Measurements from ENCODE around the gene PIP5K1B.

PIP5K1B gene

DNA sequence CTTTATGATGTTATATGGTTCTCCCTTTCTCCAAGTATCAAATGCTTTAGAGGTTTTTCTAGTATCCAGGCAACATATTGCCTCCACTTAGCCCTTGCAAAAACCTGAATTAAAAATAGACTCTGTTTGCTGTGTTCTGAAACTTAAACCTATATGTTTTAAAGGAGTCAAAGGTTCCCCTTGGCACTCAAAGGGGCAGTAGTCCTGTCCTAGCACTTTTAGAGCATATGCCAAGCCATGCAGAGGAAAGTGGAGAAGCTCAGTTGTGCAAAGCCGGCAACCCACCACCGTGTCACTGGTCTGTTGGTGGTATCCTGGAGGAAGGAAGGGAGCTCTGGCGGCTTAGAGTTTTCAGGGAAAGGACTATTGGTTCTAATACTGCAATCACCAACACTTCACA is 154.3 kb downstream of the PIP5K1B start:
- no peak for DNase-seq (ENCODE audit: low spot score)

DNA sequence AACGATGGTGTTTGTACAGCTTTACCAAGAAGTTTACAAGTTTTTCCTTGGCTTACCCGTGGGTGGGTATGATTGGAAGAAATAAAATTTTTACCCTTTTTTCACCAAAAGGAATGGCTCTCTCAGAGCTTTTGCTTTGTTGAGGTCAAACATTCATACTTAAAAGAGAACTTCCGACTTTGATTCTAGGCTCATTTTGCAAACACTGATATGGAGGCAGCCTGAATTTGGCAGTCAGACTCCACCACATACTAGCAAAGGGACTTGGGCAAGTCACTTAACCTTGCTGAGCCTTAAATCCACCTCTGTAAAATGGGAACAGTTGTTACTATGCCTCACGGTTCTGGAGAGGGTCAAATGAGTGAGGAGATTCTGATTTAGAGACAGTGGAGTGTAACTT is 155.4 kb downstream of the PIP5K1B start:
- no peak for DNase-seq (ENCODE audit: low spot score)

DNA sequence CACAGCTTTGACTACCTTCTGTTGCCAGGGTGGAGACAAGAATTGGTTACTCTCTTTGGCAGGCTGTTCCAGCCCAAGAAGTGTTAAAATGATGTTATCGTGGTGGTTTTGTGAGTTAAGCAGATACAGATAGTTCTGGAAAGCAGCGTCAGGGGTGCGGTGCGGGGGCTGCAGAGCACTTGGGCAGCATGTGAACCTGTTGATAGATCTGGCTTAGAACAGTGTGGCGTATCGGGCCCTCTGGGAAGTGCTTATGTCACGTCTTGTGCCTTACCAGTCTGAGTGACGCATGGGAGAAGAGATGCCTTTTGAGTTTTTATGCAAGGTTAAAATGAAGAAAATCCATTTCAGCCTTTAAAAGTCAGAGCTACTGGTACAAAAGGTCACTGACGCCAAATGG is 156.4 kb downstream of the PIP5K1B start:
- no peak for DNase-seq (ENCODE audit: low spot score)

DNA sequence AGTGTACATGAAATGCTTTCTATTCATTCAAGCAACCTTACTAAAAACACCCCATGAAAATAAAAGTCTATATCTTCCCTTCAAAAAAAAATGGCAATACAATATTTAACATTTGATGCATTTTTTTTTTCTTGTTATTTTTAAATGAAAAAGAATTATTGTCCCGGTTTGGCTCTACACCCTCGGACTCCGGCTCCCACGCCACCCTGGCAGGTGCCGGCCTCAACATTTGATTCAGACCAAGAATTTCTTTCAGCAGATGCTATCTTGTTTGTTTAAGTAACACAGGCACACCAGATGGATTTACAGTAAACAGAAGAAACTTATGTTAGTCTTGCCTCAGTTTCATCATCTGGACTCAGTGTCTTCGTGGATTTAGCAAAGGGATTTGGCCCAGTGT is 162.0 kb downstream of the PIP5K1B start:
- DNase-seq (ENCODE audit: low spot score): no peak

DNA sequence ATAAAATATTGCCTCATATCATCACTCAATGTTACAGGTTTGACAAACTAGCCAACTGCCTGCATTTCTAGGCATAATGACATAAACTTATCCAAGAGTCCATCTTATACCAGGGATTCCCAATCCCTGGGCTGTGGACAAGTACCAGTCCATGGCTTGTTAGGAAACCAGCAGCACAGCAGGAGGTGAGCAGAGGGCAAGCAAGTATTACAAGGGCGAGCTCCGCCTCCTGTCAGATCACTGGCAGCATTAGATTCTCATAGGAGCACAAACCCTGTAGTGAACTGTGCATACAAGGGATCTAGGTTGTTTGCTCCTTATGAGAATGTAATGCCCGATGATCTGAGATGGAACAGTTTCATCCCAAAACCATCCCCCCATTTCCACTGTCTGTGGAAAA is 164.0 kb downstream of the PIP5K1B start:
- DNase-seq (ENCODE audit: low spot score): no peak

DNA sequence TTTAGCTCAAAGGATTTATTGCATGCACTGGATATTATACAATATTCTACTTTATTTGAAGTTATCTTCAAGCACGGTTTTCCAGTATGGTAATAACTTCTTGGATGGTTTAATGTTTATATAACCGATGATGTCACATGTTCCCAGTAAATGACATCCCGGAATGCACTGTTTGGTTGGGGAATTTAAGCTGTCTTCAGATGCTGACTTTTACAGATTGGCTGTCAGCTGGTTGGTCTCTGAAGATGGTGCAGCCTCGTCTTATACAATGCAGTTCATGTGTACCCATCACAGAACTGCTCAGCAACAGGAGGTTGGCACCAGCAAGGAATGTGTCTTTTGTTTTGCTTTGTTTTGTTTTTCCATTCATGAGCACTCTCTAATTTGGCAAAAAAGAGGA is 165.0 kb downstream of the PIP5K1B start:
- DNase-seq (ENCODE audit: low spot score): no peak

DNA sequence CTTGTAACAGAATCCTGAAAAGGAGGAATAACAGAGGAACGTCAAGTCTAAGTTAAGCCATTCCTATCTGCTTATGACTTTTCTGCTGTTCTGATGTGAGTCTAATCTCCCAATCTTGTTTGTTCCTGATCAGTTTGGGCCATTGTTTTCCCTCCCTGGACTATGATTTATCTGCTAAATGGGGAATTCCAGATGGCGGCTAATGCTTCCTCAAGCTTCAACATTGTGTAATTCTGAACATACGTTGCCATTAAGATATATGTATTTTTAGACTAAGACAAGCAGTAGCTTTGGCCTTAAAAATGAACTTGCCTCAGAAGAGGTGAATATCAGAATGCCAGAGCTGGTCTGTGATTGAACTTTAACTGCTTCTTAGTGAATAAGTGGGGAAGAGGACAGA is 166.2 kb downstream of the PIP5K1B start:
- no peak for DNase-seq (ENCODE audit: low spot score)

DNA sequence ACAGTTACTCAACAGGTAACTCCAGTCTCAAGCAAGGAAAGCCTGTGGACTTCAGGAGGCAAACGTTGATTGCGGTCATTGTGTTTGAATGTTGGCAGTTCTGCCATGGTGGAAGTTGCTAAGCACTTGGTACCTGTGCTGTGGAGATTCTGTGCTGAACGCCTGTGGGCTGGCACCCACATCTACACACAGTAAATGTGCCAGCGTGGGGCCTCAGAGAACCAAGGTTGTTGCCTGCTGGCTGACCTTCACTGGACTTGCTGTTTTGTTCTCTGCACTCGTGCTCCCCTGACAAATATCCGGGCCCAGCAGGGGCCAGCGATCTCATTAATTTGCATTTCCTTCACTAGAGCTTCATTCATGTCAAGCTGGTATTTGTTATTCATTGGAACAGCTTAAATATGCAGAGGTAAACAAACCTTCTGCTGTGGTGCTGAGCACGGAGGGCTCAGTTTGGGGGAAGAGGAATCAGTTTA is 167.0 kb downstream of the PIP5K1B start:
- DNase-seq (ENCODE audit: low spot score): no peak

DNA sequence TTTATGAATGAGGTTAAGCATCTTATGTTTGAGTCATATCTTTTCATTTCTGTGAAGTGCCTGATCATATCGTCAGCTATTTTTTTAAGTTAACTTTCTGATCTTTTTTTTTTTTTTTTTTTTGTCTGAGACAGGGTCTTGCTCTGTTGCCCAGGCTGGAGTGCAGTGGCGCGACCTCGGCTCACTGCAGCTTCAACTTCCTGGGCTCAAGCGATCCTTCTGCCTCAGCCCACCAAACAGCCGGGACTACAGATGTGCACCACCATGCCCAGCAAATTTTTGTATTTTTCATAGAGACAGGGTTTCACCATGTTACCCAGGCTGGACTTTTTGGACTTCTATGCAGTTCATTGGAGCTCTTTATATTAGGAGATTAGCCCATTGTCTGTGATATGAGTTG is 168.1 kb downstream of the PIP5K1B start:
- DNase-seq (ENCODE audit: low spot score): no peak

DNA sequence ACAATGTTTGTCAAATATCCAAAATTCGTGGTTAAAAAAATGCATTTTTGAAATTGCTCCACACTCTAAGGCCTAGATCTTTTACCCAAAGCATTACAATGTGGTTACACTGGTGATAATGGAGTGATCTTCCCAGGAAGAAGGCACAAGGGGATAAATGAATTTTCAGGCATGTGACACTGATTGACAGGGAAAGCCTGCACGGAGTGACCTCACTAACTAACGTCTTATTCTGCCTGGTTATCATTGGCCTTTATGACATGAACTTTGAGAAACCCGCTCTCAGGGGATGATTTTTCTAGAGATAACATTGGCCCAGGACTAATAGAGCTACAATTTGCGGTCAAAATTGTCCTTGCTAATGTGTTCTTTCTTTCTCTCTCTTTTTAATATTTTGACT is 171.2 kb downstream of the PIP5K1B start:
- DNase-seq (ENCODE audit: low spot score): no peak

DNA sequence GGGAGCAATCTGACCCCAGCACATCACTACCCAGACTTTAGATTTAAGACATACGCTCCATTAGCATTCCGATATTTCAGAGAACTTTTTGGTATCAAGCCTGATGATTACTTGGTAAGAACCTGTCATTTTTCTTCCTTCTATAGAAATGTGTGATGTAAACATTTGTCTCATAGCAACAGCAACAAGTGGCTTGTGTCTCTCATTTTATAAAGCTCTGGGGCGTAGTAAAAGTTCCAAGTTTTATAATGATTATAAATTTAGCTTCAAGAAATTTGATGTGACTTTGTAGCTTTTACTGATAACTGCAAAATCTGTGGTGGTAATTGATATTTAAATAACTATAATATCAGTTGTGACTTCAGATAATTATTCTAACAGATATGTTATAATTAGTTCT is 171.6 kb downstream of the PIP5K1B start:
- DNase-seq (ENCODE audit: low spot score): no peak

DNA sequence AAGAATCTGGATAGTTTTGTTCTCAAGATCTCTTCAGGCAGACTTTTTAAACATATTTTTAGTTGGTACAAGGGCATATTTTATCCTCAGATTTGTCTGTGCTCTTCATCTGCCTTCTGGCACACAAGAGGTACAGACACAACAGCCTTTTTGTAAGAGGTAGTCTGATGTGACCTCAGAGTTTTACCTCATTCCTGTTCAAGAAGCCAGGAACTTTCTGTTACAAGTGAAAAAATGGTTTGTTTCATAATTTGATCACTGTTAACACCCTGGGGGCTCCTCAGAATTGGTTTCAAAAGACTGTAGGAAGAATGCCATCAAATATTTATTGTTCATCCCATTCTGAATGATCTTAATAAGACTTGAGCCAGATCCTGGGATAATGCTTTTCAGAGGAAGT is 172.2 kb downstream of the PIP5K1B start:
- no peak for DNase-seq (ENCODE audit: low spot score)

DNA sequence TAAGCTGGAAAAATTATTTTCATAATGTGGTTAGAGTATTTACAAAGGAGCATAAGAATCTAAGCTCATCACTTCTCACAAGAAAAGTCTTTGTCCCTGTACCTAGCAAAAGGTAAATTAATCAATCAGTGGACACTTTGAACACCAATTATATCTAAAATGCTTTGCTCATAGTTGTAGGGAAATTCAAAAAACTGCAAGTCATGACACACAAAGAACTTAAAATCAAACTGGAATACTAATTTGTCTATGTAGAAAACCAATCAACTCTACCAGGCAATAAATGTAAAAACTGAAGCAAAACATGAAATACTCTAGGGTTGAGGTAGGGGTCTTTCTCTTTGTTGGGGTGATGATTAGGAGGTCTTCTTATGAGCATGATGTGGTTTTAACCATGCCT is 173.4 kb downstream of the PIP5K1B start:
- DNase-seq (ENCODE audit: low spot score): no peak

DNA sequence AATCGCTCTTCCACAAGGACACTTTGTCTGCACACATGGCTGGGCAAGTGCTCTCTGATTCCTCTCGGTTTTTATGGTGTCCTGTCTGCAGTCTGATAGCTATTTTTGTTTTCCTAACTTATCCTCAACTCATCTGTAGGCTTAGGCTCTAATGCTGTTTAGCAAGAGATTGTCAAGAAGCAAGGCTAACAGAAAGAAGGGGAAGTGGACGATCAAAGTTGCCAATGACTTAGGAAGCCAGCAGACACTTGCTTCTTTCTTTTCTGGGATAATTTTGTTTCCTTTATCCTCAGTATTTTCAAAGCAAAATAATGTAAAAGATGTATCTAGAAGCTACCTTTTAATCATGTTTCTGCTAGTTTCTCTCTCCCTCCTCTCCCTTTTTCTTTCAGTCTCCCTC is 178.2 kb downstream of the PIP5K1B start:
- no peak for DNase-seq (ENCODE audit: low spot score)

DNA sequence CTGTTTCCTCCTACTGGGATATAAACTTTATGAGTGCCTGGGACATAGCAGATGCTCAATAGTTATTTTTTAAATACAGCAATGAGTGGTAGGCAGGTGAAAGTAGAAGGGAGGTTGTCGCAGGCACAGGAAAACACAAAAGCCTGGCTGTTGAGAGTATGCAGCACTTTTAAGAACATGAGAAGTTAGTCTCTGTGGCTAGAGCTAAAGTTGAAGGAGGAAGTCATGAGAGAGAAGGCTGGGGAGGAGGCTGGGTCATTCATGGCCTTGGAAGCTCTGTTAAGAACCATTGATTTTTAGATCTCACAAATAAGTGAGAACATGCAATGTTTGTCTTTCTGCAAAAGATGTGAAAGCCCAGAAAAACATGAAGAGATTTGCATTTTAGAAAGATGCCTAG is 182.2 kb downstream of the PIP5K1B start:
- DNase-seq (ENCODE audit: low spot score): peak; percentile 11

DNA sequence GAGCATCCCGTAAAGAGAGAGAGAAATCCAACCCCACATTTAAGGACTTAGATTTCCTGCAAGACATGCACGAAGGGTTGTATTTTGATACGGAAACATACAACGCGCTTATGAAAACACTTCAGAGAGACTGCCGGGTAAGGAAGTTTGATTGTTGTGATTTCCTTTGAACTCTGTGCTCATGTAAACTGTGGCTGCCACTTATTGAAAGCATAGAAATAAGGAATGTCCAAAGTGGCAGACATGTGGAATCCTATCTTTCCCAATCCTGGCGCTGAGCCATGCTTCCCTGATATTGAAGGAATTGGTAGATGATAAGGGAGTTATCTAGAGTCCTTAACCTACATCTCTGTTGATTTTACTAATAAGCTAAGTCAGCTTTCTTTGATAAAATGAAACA is 189.5 kb downstream of the PIP5K1B start:
- peak; percentile 25 for DNase-seq (ENCODE audit: low spot score)

DNA sequence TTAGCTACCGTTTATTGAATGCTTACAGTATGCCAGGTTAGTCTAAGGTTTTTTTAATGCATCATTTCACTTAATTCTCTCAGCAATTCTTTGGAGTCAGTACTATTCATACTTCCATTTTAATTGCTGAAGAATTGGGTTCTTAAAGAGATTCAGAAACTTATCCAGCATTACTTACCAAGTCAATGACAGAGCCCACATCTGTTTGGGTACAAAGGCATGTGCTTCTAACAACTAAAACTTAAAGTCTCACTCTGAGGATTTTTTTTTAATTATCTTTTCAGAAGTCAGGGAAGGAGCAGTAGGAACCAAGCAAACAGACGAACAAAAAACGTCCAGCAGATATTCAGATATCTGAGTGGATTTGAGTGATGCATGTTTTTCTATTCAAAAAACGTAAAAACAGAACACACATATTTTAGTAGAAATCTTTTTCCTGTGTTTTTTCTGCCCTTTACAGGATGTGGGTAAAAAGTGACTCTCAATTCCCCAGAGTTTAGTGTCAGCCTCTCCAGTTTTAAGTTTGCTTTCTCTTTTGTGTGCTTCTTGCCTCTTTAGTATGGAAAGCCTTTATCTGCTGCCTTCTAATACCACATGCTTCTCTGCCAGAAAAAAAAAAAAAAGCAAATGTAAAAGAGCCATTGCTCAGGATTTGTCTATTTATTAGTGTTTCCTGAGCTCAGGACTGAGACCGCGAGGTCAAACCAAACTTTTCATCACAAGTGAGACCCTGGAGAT is 190.9 kb downstream of the PIP5K1B start:
- DNase-seq (ENCODE audit: low spot score): peak; percentile 54

DNA sequence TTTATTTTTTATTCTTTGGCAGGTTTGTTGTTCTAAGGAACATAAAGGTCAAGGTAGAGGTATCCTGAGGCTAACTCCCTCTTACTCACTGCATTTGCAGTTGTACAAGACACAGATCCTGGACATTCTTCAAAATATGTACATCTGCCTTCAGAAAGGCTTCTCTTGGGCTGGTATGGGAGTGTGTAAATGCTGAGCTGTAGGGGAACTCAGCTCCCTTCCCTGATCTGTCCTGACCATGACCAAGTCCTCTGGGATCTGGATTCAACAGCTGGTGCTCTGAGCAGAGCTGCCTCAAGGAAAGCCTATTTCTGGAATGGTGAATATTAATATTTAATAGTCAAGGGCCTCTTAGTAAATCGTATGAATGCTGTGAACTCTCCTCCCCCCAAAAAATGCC is 191.4 kb downstream of the PIP5K1B start:
- no peak for DNase-seq (ENCODE audit: low spot score)

DNA sequence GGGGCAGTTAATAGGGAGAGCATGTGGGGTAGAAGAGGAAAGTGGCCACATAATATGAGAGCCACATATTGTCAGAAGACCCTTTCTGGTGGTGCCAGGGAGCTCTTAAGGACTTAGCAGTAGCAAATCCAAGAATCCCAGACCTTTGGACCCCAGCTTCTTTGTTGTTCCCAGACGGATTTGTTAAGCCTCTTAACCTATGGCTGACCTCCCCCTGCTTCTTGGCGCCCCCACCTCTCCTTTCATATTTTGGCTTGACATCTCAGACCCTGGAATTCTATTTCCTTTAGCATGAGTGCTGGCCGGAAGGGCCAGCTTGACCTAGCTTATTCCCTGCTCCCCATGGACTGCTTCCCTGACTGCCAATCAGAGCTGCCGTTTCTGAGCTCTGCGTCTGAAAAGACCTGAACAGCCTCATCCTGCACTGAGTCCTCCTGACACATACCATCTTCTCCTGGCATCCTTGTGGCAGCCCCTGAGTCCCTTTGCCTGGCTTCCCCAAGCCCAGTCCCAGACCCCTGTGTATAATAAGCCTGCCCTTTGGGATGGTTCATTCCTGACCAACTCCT is 192.6 kb downstream of the PIP5K1B start:
- no peak for DNase-seq (ENCODE audit: low spot score)

DNA sequence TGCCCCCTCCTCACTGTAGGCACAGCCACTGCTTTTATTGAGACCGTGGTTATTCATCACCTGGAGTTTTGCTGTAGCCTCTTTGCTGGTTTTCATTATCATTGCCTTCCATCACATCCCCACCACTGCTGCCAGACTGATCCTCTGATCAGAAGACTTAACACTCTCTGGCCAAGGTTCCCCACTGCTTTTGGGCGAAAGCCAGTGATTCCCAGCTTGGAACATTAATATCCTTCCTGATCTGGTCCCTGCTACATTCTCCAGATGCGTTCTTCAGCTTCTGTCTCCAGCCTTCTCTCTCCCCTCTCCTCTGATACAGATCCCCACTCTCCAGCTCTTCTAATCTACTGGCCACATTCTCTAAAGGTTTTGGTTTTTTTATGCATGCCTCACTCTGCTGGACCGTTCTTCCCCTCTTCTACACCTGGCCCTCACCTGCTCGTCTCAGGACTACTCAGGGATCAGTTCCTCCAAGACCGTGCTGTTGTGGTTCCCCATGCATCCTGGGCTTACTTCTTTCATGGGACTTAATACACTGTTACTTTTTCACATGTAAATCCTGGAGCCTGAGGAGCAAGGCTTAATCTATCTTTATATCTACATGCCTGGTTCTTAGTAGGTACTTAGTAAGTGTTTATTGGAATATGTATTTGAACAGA is 193.9 kb downstream of the PIP5K1B start:
- no peak for DNase-seq (ENCODE audit: low spot score)

DNA sequence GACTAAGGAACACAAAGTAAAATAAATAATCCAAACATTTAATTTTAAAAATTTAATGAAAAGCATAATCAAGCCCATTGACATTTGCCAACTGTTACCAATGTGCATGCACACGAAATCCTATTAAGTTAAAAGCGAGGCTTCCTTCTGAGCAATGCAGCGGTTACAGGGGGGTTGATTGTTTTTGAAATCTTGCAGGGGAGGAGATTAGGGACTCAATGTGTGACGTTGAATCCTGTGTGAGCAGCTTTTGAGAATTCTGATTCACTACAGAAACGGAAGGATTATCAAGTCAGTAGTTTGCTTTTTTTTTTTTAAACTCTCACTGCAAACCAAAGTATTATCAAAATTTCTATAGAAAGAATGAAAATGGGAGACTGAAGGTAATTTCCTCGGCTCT is 199.4 kb downstream of the PIP5K1B start:
- DNase-seq (ENCODE audit: low spot score): no peak

DNA sequence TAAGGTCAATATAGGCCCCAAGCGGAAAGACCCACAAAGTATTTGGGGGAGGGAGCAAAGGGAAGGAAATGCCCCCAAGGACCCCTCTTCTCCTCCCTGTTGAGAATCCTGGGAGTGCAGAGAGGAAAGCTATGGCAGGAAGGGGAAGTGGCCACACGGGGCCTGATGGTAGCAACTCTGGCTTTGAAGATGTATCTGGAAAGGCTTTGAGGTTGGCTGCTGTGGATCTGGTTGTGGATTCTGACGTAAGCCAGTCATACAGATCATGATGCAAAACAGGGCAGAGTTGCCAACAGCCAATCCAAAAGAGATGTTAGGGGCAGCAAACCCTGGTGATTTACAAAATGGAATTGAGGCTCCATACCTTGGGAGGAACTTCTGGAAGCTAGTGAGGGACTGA is 200.1 kb downstream of the PIP5K1B start:
- DNase-seq (ENCODE audit: low spot score): no peak

DNA sequence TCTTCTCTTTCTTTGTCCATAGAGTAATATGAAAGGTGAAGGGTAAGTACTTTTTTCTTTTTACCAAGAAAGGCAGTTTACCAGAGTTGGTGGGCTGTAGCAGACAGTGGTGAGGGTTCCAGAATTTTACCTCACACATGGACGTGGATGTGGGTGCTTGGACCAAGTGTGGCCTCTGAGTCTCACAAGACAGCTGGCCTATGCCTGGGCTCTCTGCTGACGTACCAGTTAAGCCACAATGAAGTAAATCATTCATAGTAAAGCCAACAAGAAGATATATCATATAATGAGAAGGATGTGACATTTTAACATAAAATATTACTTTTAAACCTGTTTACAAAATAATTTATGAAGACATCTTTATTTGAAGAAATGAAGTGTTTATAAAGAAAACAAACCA is 202.9 kb downstream of the PIP5K1B start:
- DNase-seq (ENCODE audit: low spot score): no peak

DNA sequence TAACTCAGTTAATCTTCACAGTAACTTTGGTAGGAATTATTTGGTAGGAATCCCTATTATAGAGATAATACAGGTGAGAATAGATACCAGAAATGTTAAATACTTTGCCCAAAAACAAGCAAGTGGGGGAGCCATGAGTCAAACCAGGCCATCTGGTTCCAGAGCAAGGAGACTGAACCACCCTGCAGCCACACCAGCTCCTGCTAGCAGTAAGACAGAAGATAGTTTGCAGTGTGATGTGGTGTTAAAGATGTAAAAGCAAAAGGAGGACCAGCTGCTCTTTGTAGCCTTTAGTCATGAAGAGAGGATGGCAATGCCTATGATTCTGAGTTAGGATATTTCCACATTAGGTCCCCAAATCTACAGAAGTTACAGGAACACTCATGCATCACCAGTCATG is 207.5 kb downstream of the PIP5K1B start:
- no peak for DNase-seq (ENCODE audit: low spot score)
